WI38 (cell line): ENCODE results near the gene MYO15A.

ENCODE experiments used
- H3K4me3 ChIP-seq: 2 replicates; pipeline ENCODE4 v1.5.1; 2011; ENCODE audit warnings: low read depth, mild to moderate bottlenecking, control low read depth, low read length
- TF ChIP-seq, protein P1 (sequence below): IDR thresholded peaks from 2 replicates; pipeline ENCODE4 v1.5.1; 2012; ENCODE audit warnings: low read depth, mild to moderate bottlenecking, control low read depth, low read length

MYO15A gene

DNA sequence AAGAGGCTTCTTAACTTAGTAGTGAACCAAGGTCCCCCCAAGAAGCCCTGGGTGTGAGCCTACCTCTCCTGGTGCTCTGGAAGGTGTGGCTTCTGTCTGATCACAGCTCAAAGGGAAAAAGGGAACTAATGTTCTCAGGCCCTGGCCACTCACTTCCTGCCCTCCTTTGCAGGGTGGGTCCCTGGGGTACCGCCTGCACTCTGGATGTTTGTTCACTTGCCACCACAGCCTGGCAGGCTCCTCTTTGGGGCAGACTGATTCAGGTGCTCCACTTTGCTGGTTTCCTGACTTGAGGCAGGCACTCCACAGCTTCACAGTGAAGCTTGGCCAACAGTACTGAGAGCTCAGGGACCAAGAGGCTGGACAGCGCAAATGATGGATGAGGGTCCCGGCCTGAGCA, 5.9 kb upstream of the MYO15A start:
- no peak overlapping the region for H3K4me3 ChIP-seq
- TF ChIP-seq, protein P1, sequence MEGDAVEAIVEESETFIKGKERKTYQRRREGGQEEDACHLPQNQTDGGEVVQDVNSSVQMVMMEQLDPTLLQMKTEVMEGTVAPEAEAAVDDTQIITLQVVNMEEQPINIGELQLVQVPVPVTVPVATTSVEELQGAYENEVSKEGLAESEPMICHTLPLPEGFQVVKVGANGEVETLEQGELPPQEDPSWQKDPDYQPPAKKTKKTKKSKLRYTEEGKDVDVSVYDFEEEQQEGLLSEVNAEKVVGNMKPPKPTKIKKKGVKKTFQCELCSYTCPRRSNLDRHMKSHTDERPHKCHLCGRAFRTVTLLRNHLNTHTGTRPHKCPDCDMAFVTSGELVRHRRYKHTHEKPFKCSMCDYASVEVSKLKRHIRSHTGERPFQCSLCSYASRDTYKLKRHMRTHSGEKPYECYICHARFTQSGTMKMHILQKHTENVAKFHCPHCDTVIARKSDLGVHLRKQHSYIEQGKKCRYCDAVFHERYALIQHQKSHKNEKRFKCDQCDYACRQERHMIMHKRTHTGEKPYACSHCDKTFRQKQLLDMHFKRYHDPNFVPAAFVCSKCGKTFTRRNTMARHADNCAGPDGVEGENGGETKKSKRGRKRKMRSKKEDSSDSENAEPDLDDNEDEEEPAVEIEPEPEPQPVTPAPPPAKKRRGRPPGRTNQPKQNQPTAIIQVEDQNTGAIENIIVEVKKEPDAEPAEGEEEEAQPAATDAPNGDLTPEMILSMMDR: no peak

DNA sequence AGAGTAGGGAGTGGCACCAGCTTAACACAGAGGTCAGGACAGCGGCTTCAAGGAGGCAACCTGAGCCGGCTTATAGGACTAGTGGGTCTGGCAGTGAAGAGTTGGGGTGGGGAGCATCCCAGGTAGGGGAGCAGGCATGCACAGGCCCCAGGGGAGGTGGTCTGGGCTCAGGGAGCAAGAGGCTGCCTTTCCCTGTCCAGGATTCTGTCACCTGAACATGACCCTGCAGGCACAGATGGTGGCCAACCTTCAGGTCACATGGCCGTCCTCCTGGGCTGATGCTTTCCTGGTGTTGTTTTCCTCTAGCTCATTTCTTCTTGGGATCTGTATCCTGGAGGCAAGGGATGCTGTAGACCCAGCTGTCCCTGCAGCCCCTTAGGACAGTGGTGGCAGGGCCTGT, 3.5 kb upstream of the MYO15A start:
- no peak overlapping the region for H3K4me3 ChIP-seq
- TF ChIP-seq, protein P1: no peak

GRCh38 chr17:18105595-18105994, 3.0 kb upstream of the MYO15A start:
- no peak overlapping the region for H3K4me3 ChIP-seq
- TF ChIP-seq, protein P1: no peak

DNA sequence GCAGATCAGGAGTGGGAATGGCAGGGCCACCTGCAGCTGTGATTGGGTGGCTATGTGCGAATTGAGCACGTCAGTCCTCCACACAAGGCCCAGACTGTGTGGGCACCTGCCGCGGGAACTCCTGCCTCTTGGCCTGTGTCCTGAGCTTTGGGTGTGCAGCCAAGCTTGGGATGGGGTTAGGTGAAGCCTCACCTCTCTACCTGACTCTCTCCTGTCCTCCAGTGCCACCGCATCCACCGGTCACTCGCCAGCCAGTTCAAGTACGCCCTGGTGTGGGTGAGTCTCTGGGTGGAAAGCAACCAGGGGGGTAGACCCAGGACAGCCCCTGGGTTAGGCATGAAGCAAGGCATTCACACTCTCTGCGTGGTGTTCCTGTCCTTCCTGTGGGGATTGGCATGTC, 2.3 kb upstream of the MYO15A start:
- TF ChIP-seq, protein P1: no peak
- no peak overlapping the region for H3K4me3 ChIP-seq

DNA sequence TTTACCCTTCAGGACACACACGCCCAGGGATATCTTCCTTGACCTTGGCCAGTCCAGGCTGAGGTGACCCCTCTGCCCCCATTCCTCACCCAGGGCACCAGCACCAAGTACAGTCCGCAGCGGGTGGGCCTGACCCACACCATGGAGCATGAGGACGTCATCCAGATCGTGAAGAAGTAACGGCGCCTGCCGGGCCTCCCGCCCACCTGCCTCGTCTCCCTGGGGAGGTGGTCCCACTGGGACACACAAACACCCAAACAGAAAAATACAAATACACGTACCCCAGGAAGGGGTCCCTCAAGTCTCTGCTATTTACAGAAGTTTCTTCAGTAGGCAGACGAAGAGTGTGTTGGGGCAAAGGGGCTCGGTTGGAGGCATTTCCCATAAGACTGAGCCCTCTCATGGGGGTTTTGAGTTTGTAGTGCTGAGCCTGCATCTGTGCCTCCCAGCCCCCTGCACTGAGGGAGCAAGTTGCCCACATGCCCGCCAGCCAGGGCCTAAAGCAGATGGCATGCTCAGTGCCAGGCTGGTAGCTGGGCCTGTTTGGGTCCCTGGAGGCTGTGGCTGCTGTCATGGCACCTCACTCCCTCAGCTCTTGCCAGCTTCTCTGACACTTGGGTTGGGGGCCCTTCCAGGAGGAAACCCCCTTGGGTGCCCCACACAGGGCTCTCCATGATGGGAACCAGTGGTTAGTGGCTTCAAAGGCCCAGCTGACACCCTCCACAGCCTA, 1.3 kb upstream of the MYO15A start:
- TF ChIP-seq, protein P1: no peak
- H3K4me3 ChIP-seq: no peak overlapping the region

DNA sequence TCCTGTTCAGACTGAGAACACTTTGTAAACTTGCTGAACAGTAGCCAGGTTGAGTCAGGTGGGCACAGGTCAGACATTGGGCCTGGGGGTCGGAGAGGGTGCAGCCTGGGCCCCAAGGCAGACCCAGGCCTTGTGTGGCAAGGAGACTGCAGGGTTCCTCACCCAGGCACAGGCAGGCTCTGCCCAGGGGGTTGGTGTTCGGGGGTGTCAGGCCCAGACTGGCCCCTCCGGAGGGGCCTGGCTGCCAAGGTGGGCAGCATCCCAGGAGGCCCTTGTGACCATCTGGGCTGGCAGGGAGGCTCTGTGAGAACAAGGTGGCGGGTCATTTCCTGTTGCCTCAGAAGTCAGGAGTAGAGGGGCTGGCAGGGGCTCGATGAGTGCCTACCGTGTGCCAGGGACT, 585 bp upstream of the MYO15A start:
- TF ChIP-seq, protein P1: no peak
- no peak overlapping the region for H3K4me3 ChIP-seq

- TF ChIP-seq, protein P1: no peak
- H3K4me3 ChIP-seq: no peak overlapping the region
Measured at GRCh38 chr17:18109935-18110485, 1.5 kb downstream of the MYO15A start.
